ENCODE results near the gene TNFRSF9.

Gene TNFRSF9

DNA sequence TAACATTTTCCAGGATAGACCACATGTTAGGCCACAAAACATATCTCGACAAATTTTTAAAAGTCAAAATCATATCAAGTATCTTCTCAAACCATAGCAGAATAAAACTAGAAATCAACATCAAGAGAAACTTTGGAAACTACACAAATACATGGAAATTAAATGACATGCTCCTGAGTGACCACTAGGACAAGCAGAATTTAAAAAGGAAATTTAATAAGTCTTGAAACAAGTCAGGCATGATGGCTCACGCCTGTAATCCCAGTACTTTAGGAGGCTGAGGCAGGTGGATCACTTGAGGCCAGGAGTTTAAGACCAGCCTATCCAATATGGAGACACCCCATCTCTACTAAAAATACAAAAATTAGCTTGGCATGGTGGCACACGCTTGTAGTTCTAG lies 61.4 kb downstream of the TNFRSF9 start:
- H3K4me3 ChIP-seq (replicated peaks; ENCODE audit: low read depth, low read length) = no peak overlapping the region
- TF ChIP-seq, protein P1, sequence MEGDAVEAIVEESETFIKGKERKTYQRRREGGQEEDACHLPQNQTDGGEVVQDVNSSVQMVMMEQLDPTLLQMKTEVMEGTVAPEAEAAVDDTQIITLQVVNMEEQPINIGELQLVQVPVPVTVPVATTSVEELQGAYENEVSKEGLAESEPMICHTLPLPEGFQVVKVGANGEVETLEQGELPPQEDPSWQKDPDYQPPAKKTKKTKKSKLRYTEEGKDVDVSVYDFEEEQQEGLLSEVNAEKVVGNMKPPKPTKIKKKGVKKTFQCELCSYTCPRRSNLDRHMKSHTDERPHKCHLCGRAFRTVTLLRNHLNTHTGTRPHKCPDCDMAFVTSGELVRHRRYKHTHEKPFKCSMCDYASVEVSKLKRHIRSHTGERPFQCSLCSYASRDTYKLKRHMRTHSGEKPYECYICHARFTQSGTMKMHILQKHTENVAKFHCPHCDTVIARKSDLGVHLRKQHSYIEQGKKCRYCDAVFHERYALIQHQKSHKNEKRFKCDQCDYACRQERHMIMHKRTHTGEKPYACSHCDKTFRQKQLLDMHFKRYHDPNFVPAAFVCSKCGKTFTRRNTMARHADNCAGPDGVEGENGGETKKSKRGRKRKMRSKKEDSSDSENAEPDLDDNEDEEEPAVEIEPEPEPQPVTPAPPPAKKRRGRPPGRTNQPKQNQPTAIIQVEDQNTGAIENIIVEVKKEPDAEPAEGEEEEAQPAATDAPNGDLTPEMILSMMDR (IDR thresholded peaks at IDR 0.05; ENCODE audit: low read depth, low read length, missing control alignments) = no peak
- DNase-seq (ENCODE audit: extremely low read depth, low read depth) = no peak

GRCh38 chr1:7878027-7878426 lies 62.6 kb downstream of the TNFRSF9 start:
- TF ChIP-seq, protein P1 (IDR thresholded peaks at IDR 0.05; ENCODE audit: low read depth, low read length, missing control alignments) = no peak
- no peak for DNase-seq (ENCODE audit: extremely low read depth, low read depth)
- H3K4me3 ChIP-seq (replicated peaks; ENCODE audit: low read depth, low read length) = no peak overlapping the region

- H3K4me3 ChIP-seq (replicated peaks; ENCODE audit: low read depth, low read length) = no peak overlapping the region
- no peak for DNase-seq (ENCODE audit: extremely low read depth, low read depth)
- TF ChIP-seq, protein P1 (IDR thresholded peaks at IDR 0.05; ENCODE audit: low read depth, low read length, missing control alignments) = no peak
Measured at GRCh38 chr1:7873801-7874795, 66.5 kb downstream of the TNFRSF9 start.

- TF ChIP-seq, protein P1 (IDR thresholded peaks at IDR 0.05; ENCODE audit: low read depth, low read length, missing control alignments) = no peak
- H3K4me3 ChIP-seq (replicated peaks; ENCODE audit: low read depth, low read length) = no peak overlapping the region
- DNase-seq (ENCODE audit: extremely low read depth, low read depth) = no peak
Measured at GRCh38 chr1:7871136-7871535, 69.5 kb downstream of the TNFRSF9 start.

DNA sequence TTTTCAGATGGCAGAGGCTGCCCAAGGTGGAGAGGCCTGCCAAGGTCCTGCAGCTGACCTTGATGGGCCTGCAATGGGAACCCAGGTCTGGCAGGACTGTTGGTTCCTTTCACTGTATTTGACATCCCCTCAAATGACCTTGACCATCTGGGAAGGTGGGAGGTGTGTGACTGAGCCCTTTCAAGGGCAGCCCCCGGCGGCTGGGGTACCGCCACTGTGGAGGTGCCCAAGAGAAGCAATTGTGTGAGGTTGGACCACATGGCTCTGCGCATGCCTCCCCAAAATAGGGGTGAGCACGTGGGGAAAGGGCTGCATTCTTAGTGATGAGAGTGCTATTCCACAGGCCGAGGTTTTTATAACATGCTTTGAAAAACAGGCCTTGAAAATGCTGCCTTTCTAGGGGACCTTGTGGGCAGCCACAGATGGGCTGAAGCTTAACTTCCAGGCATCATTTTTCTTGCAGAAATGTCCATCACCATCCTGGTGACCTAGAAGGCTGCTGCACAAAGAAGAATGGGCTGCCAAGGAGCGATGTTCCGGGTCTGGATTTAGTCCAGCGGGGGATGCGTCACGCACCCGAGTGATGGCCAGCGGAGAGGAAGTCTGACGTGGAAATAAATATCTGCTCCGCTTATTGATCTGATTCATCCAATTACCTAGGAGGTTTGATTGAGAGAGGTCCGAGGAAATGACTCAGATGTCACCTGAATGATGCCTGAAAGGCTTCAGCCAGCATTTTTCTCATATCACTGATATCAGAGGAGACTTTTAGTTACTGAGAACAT lies 71.3 kb downstream of the TNFRSF9 start:
- no peak for DNase-seq (ENCODE audit: extremely low read depth, low read depth)
- TF ChIP-seq, protein P1 (IDR thresholded peaks at IDR 0.05; ENCODE audit: low read depth, low read length, missing control alignments) = no peak
- H3K4me3 ChIP-seq (replicated peaks; ENCODE audit: low read depth, low read length) = no peak overlapping the region

DNA sequence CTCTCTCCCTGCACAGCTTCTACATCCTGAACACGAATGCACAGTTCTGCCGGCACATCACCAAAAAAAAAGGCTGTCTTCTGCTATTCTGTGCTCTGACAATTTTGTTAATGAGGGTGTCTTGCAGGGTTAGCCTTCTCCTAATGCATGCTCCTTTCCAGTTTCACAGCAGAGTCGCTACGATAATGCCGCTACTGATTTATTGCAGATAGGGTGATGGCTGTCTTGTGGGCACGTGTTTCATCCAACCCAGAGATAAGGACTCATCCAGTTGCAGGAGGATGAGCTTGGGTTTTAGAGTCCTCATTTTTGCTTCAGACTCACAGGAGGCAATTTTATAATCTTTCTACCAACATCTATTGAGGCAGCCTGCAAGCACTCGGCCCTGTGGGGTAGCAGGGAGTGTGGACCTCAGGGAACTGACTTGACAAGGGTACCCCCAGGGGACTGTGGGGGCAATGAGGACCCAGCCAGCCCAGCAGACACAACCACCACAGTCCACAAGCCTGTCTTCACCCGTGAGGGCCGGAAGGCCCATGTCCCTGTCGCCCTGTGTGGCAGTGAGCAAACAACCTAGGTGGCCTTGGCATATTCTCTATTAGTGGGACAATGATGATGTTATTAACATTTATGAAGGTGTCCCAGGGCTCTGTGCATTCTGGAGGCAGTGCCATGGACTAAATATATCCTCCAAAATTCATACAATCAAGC lies 72.4 kb downstream of the TNFRSF9 start:
- DNase-seq (ENCODE audit: extremely low read depth, low read depth) = no peak
- H3K4me3 ChIP-seq (replicated peaks; ENCODE audit: low read depth, low read length) = no peak overlapping the region
- TF ChIP-seq, protein P1 (IDR thresholded peaks at IDR 0.05; ENCODE audit: low read depth, low read length, missing control alignments) = no peak
